Common myeloid progenitor, CD34-positive (primary cell): ENCODE data around the gene NHERF2.

Source experiments
- CTCF ChIA-PET: fragments of 350-600 bp; sonication (Branson Sonifier 250); formaldehyde crosslinking; loops from one replicate; lab custom pipeline; 2021; ENCODE audit warnings: antibody characterized with exemption; lab: Charles Lee
- POLR2A ChIA-PET: fragments of 350-600 bp; sonication (Branson Sonifier 250); formaldehyde crosslinking; loops from one replicate; lab custom pipeline; 2021; ENCODE audit warnings: antibody characterized with exemption; lab: Charles Lee
- DNase-seq, 3 donors: peaks; one replicate each; pipeline versions ENCODE4 v3.0.0 to v3.0.0-alpha.2; 2013
- H3K27ac ChIP-seq, 2 experiments: 1 replicate in 1 of 2; 2 replicates in 1 of 2; pipeline ENCODE4 v1.7.0; 2013; ENCODE audit warnings: inconsistent platforms in 2 of 2, low read length in 2 of 2, mild to moderate bottlenecking in 2 of 2, low read depth in 1 of 2, moderate library complexity in 1 of 2; ENCODE audit not compliant: severe bottlenecking in 2 of 2, insufficient read depth in 1 of 2, poor library complexity in 1 of 2
- H3K27me3 ChIP-seq, 5 experiments: replicated peaks in 2 of 5; 1 replicate in 3 of 5; 2 replicates in 2 of 5; pipeline versions ENCODE4 v1.6.1 to v1.7.0; 2013; ENCODE audit warnings: low read length in 4 of 5, mild to moderate bottlenecking in 2 of 5, moderate library complexity in 2 of 5, inconsistent platforms in 1 of 5; ENCODE audit not compliant: insufficient read depth in 5 of 5, control insufficient read depth in 4 of 5
- H3K36me3 ChIP-seq, 4 experiments: 1 replicate in 2 of 4; 2 replicates in 2 of 4; pipeline versions ENCODE4 v1.6.1 to v1.7.0; 2013; ENCODE audit warnings: low read length in 3 of 4, control low read depth in 1 of 4, mild to moderate bottlenecking in 1 of 4; ENCODE audit not compliant: control insufficient read depth in 4 of 4, insufficient read depth in 4 of 4
- H3K4me1 ChIP-seq, 4 experiments: 1 replicate in 3 of 4; 2 replicates in 1 of 4; pipeline versions ENCODE4 v1.6.1 to v1.7.1; 2013; ENCODE audit warnings: low read length in 3 of 4, mild to moderate bottlenecking in 3 of 4, control low read depth in 1 of 4, inconsistent platforms in 1 of 4, moderate library complexity in 1 of 4; ENCODE audit not compliant: control insufficient read depth in 4 of 4, insufficient read depth in 4 of 4; ENCODE audit errors: control extremely low read depth in 1 of 4
- H3K4me3 ChIP-seq, 7 experiments: 1 replicate in 4 of 7; 2 replicates in 3 of 7; pipeline versions ENCODE4 v1.5.1 to v1.7.0; 2013; ENCODE audit warnings: mild to moderate bottlenecking in 7 of 7, low read length in 6 of 7, moderate library complexity in 6 of 7, inconsistent platforms in 2 of 7, low read depth in 2 of 7, control low read depth in 1 of 7; ENCODE audit not compliant: insufficient read depth in 4 of 7, control insufficient read depth in 1 of 7; ENCODE audit errors: extremely low read depth in 1 of 7
- H3K9me3 ChIP-seq, 5 experiments: 1 replicate in 4 of 5; 2 replicates in 1 of 5; pipeline versions ENCODE4 v1.6.1 to v1.7.1; 2013; ENCODE audit warnings: low read length in 4 of 5, mild to moderate bottlenecking in 2 of 5, inconsistent platforms in 1 of 5, low read depth in 1 of 5, moderate library complexity in 1 of 5; ENCODE audit not compliant: control insufficient read depth in 4 of 5, insufficient read depth in 2 of 5; ENCODE audit errors: control extremely low read depth in 1 of 5
- WGBS: methylation state at CpG from one replicate; pipeline ENCODE4 v1.1.5; 2013; ENCODE audit not compliant: insufficient coverage; 5-methylcytosine and 5-hydroxymethylcytosine counted together

Gene NHERF2

GRCh38 chr16:1990351-1991134 lies 36.2 kb upstream of the NHERF2 start:
- peak in 1 of 3 donors; percentile 10 for DNase-seq
- H3K27ac ChIP-seq, result no peak overlapping the region
- peak overlapping the region in 6 of 7 experiments; percentile 19 to 66 (median 36) for H3K4me3 ChIP-seq
- WGBS, result 2% methylated on average over 34 of the region's 50 CpGs
- POLR2A ChIA-PET, result no interaction called here
- CTCF ChIA-PET, result no interaction called here
- H3K9me3 ChIP-seq, result no peaks in the 10 kb centered on the region
- H3K36me3 ChIP-seq, result peaks cover 0 to 19% (median 14%) of the 10 kb centered on the region in 4 experiments
- peaks cover 0 to 29% (median 22%) of the 10 kb centered on the region in 4 experiments for H3K4me1 ChIP-seq
- H3K27me3 ChIP-seq, result peaks cover 0 to 45% (median 22%) of the 10 kb centered on the region in 5 experiments

- Histone ChIP-seq H3K27ac (no peak overlapping the region), H3K27me3 (peaks cover 0 to 45% (median 22%) of the 10 kb centered on the region in 5 experiments), H3K4me3 (peak overlapping the region in 4 of 7 experiments; percentile 46 to 66 (median 58)), H3K4me1 (peaks cover 0 to 29% (median 21%) of the 10 kb centered on the region in 4 experiments), H3K36me3 (peaks cover 0 to 13% (median 9%) of the 10 kb centered on the region in 4 experiments), H3K9me3 (no peaks in the 10 kb centered on the region)
- ChIA-PET CTCF (no interaction called here), POLR2A (interaction anchor here (1.2 to 1.5 kb wide), 2 partner anchors 26 to 157 kb away, joined by 3 read pairs; partner anchors contain the start of gene RPS2)
- peak in 2 of 3 donors; percentile 43 to 48 for DNase-seq
- 1% methylated on average over 15 of the region's 18 CpGs for WGBS
These were observed 35.6 kb upstream of the NHERF2 start for GRCh38 chr16:1991135-1991551.

- peaks cover 0 to 45% (median 22%) of the 10 kb centered on the region in 5 experiments for H3K27me3 ChIP-seq
- H3K27ac ChIP-seq, result no peak overlapping the region
- ChIA-PET POLR2A (interaction anchor here (1.0 to 1.5 kb wide), 3 partner anchors 26 to 164 kb away, joined by 3 to 6 read pairs (median 3); partner anchors contain the start of genes RPS2 and TRAF7), CTCF (no interaction called here)
- H3K4me3 ChIP-seq, result peak overlapping the region in 4 of 7 experiments; percentile 46 to 66 (median 51)
- H3K9me3 ChIP-seq, result no peaks in the 10 kb centered on the region
- WGBS, result 10% methylated on average over 18 of the region's 22 CpGs
- no peak for DNase-seq
- H3K4me1 ChIP-seq, result peaks cover 0 to 29% (median 21%) of the 10 kb centered on the region in 4 experiments
- peaks cover 0 to 9% (median 5%) of the 10 kb centered on the region in 4 experiments for H3K36me3 ChIP-seq
These were observed 35.1 kb upstream of the NHERF2 start for GRCh38 chr16:1991588-1991947.

- Histone ChIP-seq H3K4me1 (peaks cover 0 to 29% (median 21%) of the 10 kb centered on the region in 4 experiments), H3K9me3 (no peaks in the 10 kb centered on the region), H3K36me3 (peaks cover 0 to 9% (median 5%) of the 10 kb centered on the region in 4 experiments), H3K4me3 (peak overlapping the region in 4 of 7 experiments; percentile 46 to 66 (median 51)), H3K27ac (no peak overlapping the region), H3K27me3 (peaks cover 0 to 45% (median 22%) of the 10 kb centered on the region in 5 experiments)
- WGBS, result 4% methylated on average over 71 of the region's 96 CpGs
- peak; percentile 89 to 93 (median 92) for DNase-seq
- ChIA-PET POLR2A (interaction anchor here (1.0 to 1.5 kb wide), 3 partner anchors 27 to 163 kb away, joined by 3 to 6 read pairs (median 3); partner anchors contain the start of genes RPS2 and TRAF7), CTCF (no interaction called here)
These were observed 34.6 kb upstream of the NHERF2 start for GRCh38 chr16:1991948-1992703.

GRCh38 chr16:1992704-1993317 lies 33.9 kb upstream of the NHERF2 start:
- Histone ChIP-seq H3K4me3 (peak overlapping the region in 2 of 7 experiments; percentile 16 to 23), H3K27ac (no peak overlapping the region), H3K9me3 (no peaks in the 10 kb centered on the region), H3K27me3 (peaks cover 0 to 45% (median 22%) of the 10 kb centered on the region in 5 experiments), H3K4me1 (peaks cover 0 to 29% (median 21%) of the 10 kb centered on the region in 4 experiments), H3K36me3 (peaks cover 0 to 12% (median 9%) of the 10 kb centered on the region in 4 experiments)
- ChIA-PET POLR2A (interaction anchor here (1.0 to 1.5 kb wide), 2 partner anchors 155 to 162 kb away, joined by 3 to 6 read pairs; partner anchors contain the start of gene TRAF7), CTCF (interaction anchor here (1.2 kb wide), 1 partner anchor 11 kb away, joined by 4 read pairs; no protein-coding TSS in a partner anchor)
- WGBS, result 54% methylated on average over 39 of the region's 50 CpGs
- DNase-seq, result no peak

GRCh38 chr16:1993731-1994131 lies 33.0 kb upstream of the NHERF2 start:
- Histone ChIP-seq H3K4me3 (no peak overlapping the region), H3K27ac (no peak overlapping the region), H3K4me1 (peaks cover 0 to 29% (median 21%) of the 10 kb centered on the region in 4 experiments), H3K36me3 (peaks cover 0 to 21% (median 16%) of the 10 kb centered on the region in 4 experiments), H3K9me3 (no peaks in the 10 kb centered on the region), H3K27me3 (peaks cover 0 to 36% (median 19%) of the 10 kb centered on the region in 5 experiments)
- DNase-seq, result no peak
- 100% methylated on average over 2 of the region's 2 CpGs for WGBS
- ChIA-PET POLR2A (no interaction called here), CTCF (interaction anchor here (1.2 kb wide), 2 partner anchors 11 to 42 kb away, joined by 3 to 4 read pairs; no protein-coding TSS in a partner anchor)
